H9 (cell line): Measurements from ENCODE around the gene NKAPD1. TPM values are rescaled to one million over a fixed set of nuclear protein-coding genes. Genes with fewer than 3 reads are reported as not detected.

Experiments
- DNase-seq: peaks from one replicate; pipeline ENCODE4 v3.0.0-alpha.2; 2017
- H2AFZ ChIP-seq: one replicate; pipeline ENCODE4 v1.6.1; 2013; ENCODE audit warnings: mild to moderate bottlenecking, low read length, control low read depth, moderate library complexity
- H2AK5ac ChIP-seq: 2 replicates; pipeline ENCODE4 v1.6.1; 2013; ENCODE audit warnings: low read length, control low read depth, mixed read lengths; ENCODE audit not compliant: insufficient read length
- H2BK120ac ChIP-seq: one replicate; pipeline ENCODE4 v1.6.1; 2013; ENCODE audit warnings: low read depth, mild to moderate bottlenecking, low read length, control low read depth, inconsistent platforms; ENCODE audit not compliant: poor library complexity, severe bottlenecking
- H2BK12ac ChIP-seq: 2 replicates; pipeline ENCODE4 v1.6.1; 2013; ENCODE audit warnings: low read length, control low read depth, mixed read lengths, low read depth; ENCODE audit not compliant: insufficient read length
- H2BK15ac ChIP-seq: 2 replicates; pipeline ENCODE4 v1.6.1; 2013; ENCODE audit warnings: low read depth, low read length, control low read depth
- H2BK20ac ChIP-seq: one replicate; pipeline ENCODE4 v1.6.1; 2013; ENCODE audit warnings: low read depth, mild to moderate bottlenecking, low read length, control low read depth, inconsistent platforms; ENCODE audit not compliant: poor library complexity, severe bottlenecking
- H2BK5ac ChIP-seq: 2 replicates; pipeline ENCODE4 v1.6.1; 2013; ENCODE audit warnings: low read length, control low read depth, mixed read lengths; ENCODE audit not compliant: insufficient read length
- H3K14ac ChIP-seq: 2 replicates; pipeline ENCODE4 v1.6.1; 2013; ENCODE audit warnings: low read length, control low read depth; ENCODE audit not compliant: insufficient read depth
- H3K18ac ChIP-seq: 2 replicates; pipeline ENCODE4 v1.6.1; 2013; ENCODE audit warnings: low read depth, mild to moderate bottlenecking, mixed read lengths, low read length, control low read depth; ENCODE audit not compliant: insufficient read length
- H3K23ac ChIP-seq: 2 replicates; pipeline ENCODE4 v1.6.1; 2013; ENCODE audit warnings: low read length, control low read depth, mixed read lengths, low read depth; ENCODE audit not compliant: insufficient read length
- H3K23me2 ChIP-seq: 2 replicates; pipeline ENCODE4 v1.6.1; 2013; ENCODE audit warnings: low read depth, mild to moderate bottlenecking, mixed read lengths, low read length, control low read depth; ENCODE audit not compliant: insufficient read length, poor library complexity, severe bottlenecking
- H3K27ac ChIP-seq: 2 replicates; pipeline ENCODE4 v1.5.1; 2013; ENCODE audit warnings: low read length, control low read depth, mixed read lengths, low read depth; ENCODE audit not compliant: insufficient read length
- H3K27me3 ChIP-seq: 2 replicates; pipeline ENCODE4 v1.6.1; 2013; ENCODE audit warnings: low read length, control low read depth, inconsistent platforms; ENCODE audit not compliant: insufficient read depth
- H3K4ac ChIP-seq: 2 replicates; pipeline ENCODE4 v1.6.1; 2013; ENCODE audit warnings: low read depth, mild to moderate bottlenecking, control low read depth, inconsistent platforms, low read length, moderate library complexity
- H3K4me1 ChIP-seq: 2 replicates; pipeline ENCODE4 v1.6.1; 2013; ENCODE audit warnings: low read length, control low read depth, inconsistent platforms; ENCODE audit not compliant: insufficient read depth
- H3K4me2 ChIP-seq: 2 replicates; pipeline ENCODE4 v1.6.1; 2013; ENCODE audit warnings: low read length, control low read depth, mixed read lengths; ENCODE audit not compliant: insufficient read length, insufficient read depth
- H3K56ac ChIP-seq: 2 replicates; pipeline ENCODE4 v1.6.1; 2013; ENCODE audit warnings: low read depth, mild to moderate bottlenecking, mixed read lengths, low read length, control low read depth; ENCODE audit not compliant: insufficient read length
- H3K79me1 ChIP-seq: 2 replicates; pipeline ENCODE4 v1.6.1; 2013; ENCODE audit warnings: low read depth, mild to moderate bottlenecking, moderate library complexity, low read length, control low read depth, inconsistent platforms; ENCODE audit not compliant: insufficient read depth, poor library complexity, severe bottlenecking
- H3K79me2 ChIP-seq: 2 replicates; pipeline ENCODE4 v1.6.1; 2013; ENCODE audit warnings: low read length, control low read depth, inconsistent platforms; ENCODE audit not compliant: insufficient read depth
- H3K9ac ChIP-seq: 2 replicates; pipeline ENCODE4 v1.6.1; 2013; ENCODE audit warnings: low read length, control low read depth, mixed read lengths; ENCODE audit not compliant: insufficient read length; ENCODE audit errors: extremely low read depth
- H3K9me3 ChIP-seq: one replicate; pipeline ENCODE4 v1.6.1; 2013; ENCODE audit warnings: low read depth, low read length, inconsistent platforms; ENCODE audit not compliant: control insufficient read depth
- H3T11ph ChIP-seq: one replicate; pipeline ENCODE4 v1.6.1; 2013; ENCODE audit warnings: mild to moderate bottlenecking, low read length, control low read depth, inconsistent platforms
- H4K20me1 ChIP-seq: one replicate; pipeline ENCODE4 v1.6.1; 2013; ENCODE audit not compliant: control insufficient read depth, insufficient read length, insufficient read depth
- H4K5ac ChIP-seq: 2 replicates; pipeline ENCODE4 v1.6.1; 2013; ENCODE audit warnings: low read depth, mild to moderate bottlenecking, mixed read lengths, low read length, control low read depth; ENCODE audit not compliant: insufficient read length
- H4K8ac ChIP-seq: replicated peaks from 2 replicates; pipeline ENCODE4 v1.6.1; 2013; ENCODE audit warnings: low read length, control low read depth, mixed read lengths, low read depth; ENCODE audit not compliant: insufficient read length
- H4K91ac ChIP-seq: 2 replicates; pipeline ENCODE4 v1.6.1; 2013; ENCODE audit warnings: low read depth, mild to moderate bottlenecking, moderate library complexity, mixed read lengths, low read length, control low read depth; ENCODE audit not compliant: insufficient read length
- H3K27ac Mint-ChIP-seq, 3 experiments: 2 replicates in 2 of 3; 3 replicates in 1 of 3; pipeline ENCODE4 v1.8.0; 2020 to 2021; ENCODE audit warnings: mixed read lengths in 3 of 3, mild to moderate bottlenecking in 1 of 3, moderate library complexity in 1 of 3
- H3K27me3 Mint-ChIP-seq: 2 replicates; pipeline ENCODE4 v1.8.0; 2021; ENCODE audit warnings: low read depth, mild to moderate bottlenecking, moderate library complexity, mixed read lengths
- H3K36me3 Mint-ChIP-seq, 3 experiments: 2 replicates in 2 of 3; 3 replicates in 1 of 3; pipeline ENCODE4 v1.8.0; 2020 to 2021; ENCODE audit warnings: low read depth in 3 of 3, mixed read lengths in 3 of 3; ENCODE audit not compliant: insufficient read depth in 1 of 3
- H3K4me1 Mint-ChIP-seq, 2 experiments: 2 replicates each; pipeline ENCODE4 v1.8.0; 2020; ENCODE audit warnings: mixed read lengths in 2 of 2
- H3K4me3 Mint-ChIP-seq, 2 experiments: 2 replicates in 1 of 2; 3 replicates in 1 of 2; pipeline ENCODE4 v1.8.0; 2020 to 2021; ENCODE audit warnings: mild to moderate bottlenecking in 2 of 2, mixed read lengths in 2 of 2, moderate library complexity in 1 of 2
- H3K9me3 Mint-ChIP-seq, 2 experiments: 2 replicates in 1 of 2; 3 replicates in 1 of 2; pipeline ENCODE4 v1.8.0; 2020; ENCODE audit warnings: mild to moderate bottlenecking in 2 of 2, mixed read lengths in 2 of 2, moderate library complexity in 1 of 2
- CTCF ChIP-seq: fragments of 200-600 bp; sonication (generic); conservative IDR thresholded peaks from 3 replicates; pipeline ENCODE4 v1.8.0; 2021; ENCODE audit warnings: antibody characterized with exemption, mild to moderate bottlenecking
- WGBS: extraction: QIAGEN DNeasy Blood & Tissue Kit; methylation state at CpG from one replicate; pipeline ENCODE4 v1.1.7; 2013; ENCODE audit warnings: missing lambda C conversion rate, low lambda C conversion rate, mixed read lengths; ENCODE audit not compliant: insufficient read length; ENCODE audit errors: extremely low coverage; 5-methylcytosine and 5-hydroxymethylcytosine counted together
- total RNA-seq: library from RNA; stranded (reverse); gene quantifications from 2 replicates; pipeline ENCODE4 v1.2.1, GENCODE V29; 2021

NKAPD1 gene
- total RNA-seq, 1 experiment from 2014 or later = 25.9 TPM

- Histone ChIP-seq H3K79me2 (peaks cover 3% of the 10 kb centered on the region; the same call in 1 of the 2 replicates), H2BK5ac (no peak overlapping the region), H4K5ac (no peak overlapping the region), H3K9ac (no peak overlapping the region), H2BK120ac (no peak overlapping the region), H3K23ac (no peak overlapping the region), H3K23me2 (peaks cover 3% of the 10 kb centered on the region), H4K8ac (no peak overlapping the region), H3K4me2 (no peak overlapping the region), H3K79me1 (peaks cover 2% of the 10 kb centered on the region), H3T11ph (no peak overlapping the region), H3K9me3 (no peaks in the 10 kb centered on the region), H3K27me3 (no peaks in the 10 kb centered on the region), H3K4ac (no peak overlapping the region), H3K14ac (no peak overlapping the region), H2AK5ac (no peak overlapping the region), H3K4me1 (no peaks in the 10 kb centered on the region), H3K18ac (no peak overlapping the region), H2BK20ac (no peak overlapping the region), H4K91ac (no peak overlapping the region), H3K27ac (no peak overlapping the region), H3K56ac (no peak overlapping the region), H2AFZ (no peak overlapping the region), H2BK15ac (no peak overlapping the region), H4K20me1 (no peaks in the 10 kb centered on the region), H2BK12ac (no peak overlapping the region)
- Mint-ChIP-seq H3K27ac (no peak overlapping the region), H3K4me3 (no peak overlapping the region), H3K9me3 (no peaks in the 10 kb centered on the region; a peak in 1 of 5 replicates), H3K36me3 (peaks cover 38 to 62% (median 52%) of the 10 kb centered on the region in 3 experiments), H3K4me1 (peaks cover 3 to 6% of the 10 kb centered on the region in 2 experiments; a peak in 3 of 4 replicates), H3K27me3 (no peaks in the 10 kb centered on the region)
- no CpG with 5 or more reads among the region's 2 CpGs for WGBS
- no peak for TF ChIP-seq CTCF
- no peak for DNase-seq
These were observed 44.6 kb upstream of the NKAPD1 start for GRCh38 chr11:112029460-112029859.
